Ishikawa (cell line): ENCODE results near the gene KLRF2.

Experiments
- CEBPB ChIP-seq: IDR thresholded peaks from 2 replicates; pipeline ENCODE4 v1.6.1; 2012
- CREB1 ChIP-seq: IDR thresholded peaks from 2 replicates; pipeline ENCODE4 v1.6.1; 2012; ENCODE audit warnings: low read depth
- EGR1 ChIP-seq: IDR thresholded peaks from 2 replicates; pipeline ENCODE4 v1.6.1; 2012
- EP300 ChIP-seq: IDR thresholded peaks from 2 replicates; pipeline ENCODE4 v1.6.1; 2012; ENCODE audit warnings: borderline replicate concordance
- FOXM1 ChIP-seq: IDR thresholded peaks from 2 replicates; pipeline ENCODE4 v1.6.1; 2012; ENCODE audit warnings: low read depth, borderline replicate concordance
- NFIC ChIP-seq: IDR thresholded peaks from 2 replicates; pipeline ENCODE4 v1.6.1; 2012
- RAD21 ChIP-seq: IDR thresholded peaks from 2 replicates; pipeline ENCODE4 v1.6.1; 2012; ENCODE audit warnings: low read depth
- TAF1 ChIP-seq: IDR thresholded peaks from 2 replicates; pipeline ENCODE4 v1.6.1; 2012; ENCODE audit warnings: low read depth, mild to moderate bottlenecking
- TCF12 ChIP-seq: IDR thresholded peaks from 2 replicates; pipeline ENCODE4 v1.6.1; 2012; ENCODE audit warnings: low read depth
- TEAD4 ChIP-seq: IDR thresholded peaks from 2 replicates; pipeline ENCODE4 v1.6.1; 2012
- YY1 ChIP-seq: IDR thresholded peaks from 2 replicates; pipeline ENCODE4 v1.6.1; 2012; ENCODE audit warnings: low read depth
- ZBTB7A ChIP-seq: IDR thresholded peaks from 2 replicates; pipeline ENCODE4 v1.6.1; 2012; ENCODE audit warnings: low read depth
- TF ChIP-seq, protein P1 (sequence below): IDR thresholded peaks from 2 replicates; pipeline ENCODE4 v1.6.1; 2012
- TF ChIP-seq, protein P2 (sequence below): IDR thresholded peaks from 2 replicates; pipeline ENCODE4 v1.6.1; 2012
- TF ChIP-seq, protein P3 (sequence below): IDR thresholded peaks from 2 replicates; pipeline ENCODE4 v1.6.1; 2012; ENCODE audit warnings: low read depth, mild to moderate bottlenecking

KLRF2 gene

DNA sequence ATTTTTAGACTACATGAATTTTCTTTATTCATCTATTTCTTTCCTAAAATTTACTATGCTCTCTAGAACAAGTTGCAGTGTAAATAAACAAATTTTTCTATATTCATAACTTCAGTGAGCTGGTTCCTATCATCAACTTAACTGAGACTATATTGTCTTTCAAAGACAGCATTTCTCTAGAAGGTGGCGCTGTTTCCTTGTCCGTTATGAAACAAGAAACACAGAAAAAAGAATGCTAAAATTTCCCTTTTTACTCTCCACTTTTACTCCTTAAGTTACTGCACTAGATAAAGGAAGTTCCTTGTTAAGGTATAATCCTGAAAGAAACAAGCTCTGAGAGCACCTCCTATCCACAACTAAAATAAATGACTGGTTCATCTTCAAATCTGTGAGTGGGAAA, 59.1 kb downstream of the KLRF2 start:
- TF ChIP-seq, protein P1, sequence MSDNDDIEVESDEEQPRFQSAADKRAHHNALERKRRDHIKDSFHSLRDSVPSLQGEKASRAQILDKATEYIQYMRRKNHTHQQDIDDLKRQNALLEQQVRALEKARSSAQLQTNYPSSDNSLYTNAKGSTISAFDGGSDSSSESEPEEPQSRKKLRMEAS: no peak
- TF ChIP-seq CREB1 (no peak), EP300 (no peak), NFIC (no peak), TEAD4 (no peak), YY1 (no peak), TAF1 (no peak), FOXM1 (no peak), ZBTB7A (no peak), CEBPB (no peak), TCF12 (no peak), EGR1 (no peak), RAD21 (no peak)
- TF ChIP-seq, protein P2, sequence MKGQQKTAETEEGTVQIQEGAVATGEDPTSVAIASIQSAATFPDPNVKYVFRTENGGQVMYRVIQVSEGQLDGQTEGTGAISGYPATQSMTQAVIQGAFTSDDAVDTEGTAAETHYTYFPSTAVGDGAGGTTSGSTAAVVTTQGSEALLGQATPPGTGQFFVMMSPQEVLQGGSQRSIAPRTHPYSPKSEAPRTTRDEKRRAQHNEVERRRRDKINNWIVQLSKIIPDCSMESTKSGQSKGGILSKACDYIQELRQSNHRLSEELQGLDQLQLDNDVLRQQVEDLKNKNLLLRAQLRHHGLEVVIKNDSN: no peak
- TF ChIP-seq, protein P3, sequence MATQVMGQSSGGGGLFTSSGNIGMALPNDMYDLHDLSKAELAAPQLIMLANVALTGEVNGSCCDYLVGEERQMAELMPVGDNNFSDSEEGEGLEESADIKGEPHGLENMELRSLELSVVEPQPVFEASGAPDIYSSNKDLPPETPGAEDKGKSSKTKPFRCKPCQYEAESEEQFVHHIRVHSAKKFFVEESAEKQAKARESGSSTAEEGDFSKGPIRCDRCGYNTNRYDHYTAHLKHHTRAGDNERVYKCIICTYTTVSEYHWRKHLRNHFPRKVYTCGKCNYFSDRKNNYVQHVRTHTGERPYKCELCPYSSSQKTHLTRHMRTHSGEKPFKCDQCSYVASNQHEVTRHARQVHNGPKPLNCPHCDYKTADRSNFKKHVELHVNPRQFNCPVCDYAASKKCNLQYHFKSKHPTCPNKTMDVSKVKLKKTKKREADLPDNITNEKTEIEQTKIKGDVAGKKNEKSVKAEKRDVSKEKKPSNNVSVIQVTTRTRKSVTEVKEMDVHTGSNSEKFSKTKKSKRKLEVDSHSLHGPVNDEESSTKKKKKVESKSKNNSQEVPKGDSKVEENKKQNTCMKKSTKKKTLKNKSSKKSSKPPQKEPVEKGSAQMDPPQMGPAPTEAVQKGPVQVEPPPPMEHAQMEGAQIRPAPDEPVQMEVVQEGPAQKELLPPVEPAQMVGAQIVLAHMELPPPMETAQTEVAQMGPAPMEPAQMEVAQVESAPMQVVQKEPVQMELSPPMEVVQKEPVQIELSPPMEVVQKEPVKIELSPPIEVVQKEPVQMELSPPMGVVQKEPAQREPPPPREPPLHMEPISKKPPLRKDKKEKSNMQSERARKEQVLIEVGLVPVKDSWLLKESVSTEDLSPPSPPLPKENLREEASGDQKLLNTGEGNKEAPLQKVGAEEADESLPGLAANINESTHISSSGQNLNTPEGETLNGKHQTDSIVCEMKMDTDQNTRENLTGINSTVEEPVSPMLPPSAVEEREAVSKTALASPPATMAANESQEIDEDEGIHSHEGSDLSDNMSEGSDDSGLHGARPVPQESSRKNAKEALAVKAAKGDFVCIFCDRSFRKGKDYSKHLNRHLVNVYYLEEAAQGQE: no peak

DNA sequence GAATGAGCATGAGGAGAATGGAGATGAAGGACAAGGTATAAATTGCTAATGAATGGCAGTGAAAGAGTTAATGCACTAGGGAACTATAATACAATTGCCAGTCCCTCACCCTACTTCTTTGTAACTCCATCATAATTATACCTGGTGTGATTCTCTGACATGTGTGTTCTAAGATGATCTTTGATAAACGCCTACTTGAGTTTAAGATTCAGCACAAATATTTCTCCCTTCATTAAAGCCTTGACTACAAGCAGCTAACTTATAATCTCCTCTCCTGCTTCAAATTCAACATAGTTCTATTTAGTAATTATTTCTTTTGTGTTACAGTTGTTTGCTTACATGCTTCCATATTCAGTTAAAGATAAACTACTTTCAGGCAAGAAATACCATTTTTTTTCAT, 60.5 kb downstream of the KLRF2 start:
- TF ChIP-seq CREB1 (no peak), YY1 (no peak), EGR1 (no peak), NFIC (no peak), TCF12 (no peak), RAD21 (no peak), CEBPB (no peak), TEAD4 (no peak), ZBTB7A (no peak), TAF1 (no peak), FOXM1 (no peak), EP300 (no peak)
- TF ChIP-seq, protein P3: no peak
- TF ChIP-seq, protein P2: no peak
- TF ChIP-seq, protein P1: no peak

DNA sequence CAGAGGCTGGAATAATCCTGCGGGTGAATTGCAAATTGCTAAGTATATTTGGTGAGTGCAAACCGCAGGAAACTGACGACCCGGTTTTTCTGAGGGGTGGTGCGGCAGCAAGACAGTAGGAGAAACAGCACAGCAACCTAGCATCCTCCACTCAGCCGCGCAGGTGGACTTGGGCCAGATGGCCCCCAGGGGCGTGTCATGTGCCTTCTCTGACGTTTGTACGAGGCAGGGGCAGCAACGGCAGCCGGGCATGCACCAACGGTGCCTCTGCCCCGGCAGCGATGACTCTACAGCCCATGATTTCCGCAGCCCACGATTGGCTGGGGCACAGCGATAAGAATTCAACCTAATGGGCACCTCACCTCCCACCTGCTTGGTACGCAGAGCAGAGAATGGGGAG, 62.0 kb downstream of the KLRF2 start:
- TF ChIP-seq, protein P3: no peak
- TF ChIP-seq CREB1: no peak
- no peak for TF ChIP-seq EGR1
- TF ChIP-seq TCF12: no peak
- no peak for TF ChIP-seq ZBTB7A

DNA sequence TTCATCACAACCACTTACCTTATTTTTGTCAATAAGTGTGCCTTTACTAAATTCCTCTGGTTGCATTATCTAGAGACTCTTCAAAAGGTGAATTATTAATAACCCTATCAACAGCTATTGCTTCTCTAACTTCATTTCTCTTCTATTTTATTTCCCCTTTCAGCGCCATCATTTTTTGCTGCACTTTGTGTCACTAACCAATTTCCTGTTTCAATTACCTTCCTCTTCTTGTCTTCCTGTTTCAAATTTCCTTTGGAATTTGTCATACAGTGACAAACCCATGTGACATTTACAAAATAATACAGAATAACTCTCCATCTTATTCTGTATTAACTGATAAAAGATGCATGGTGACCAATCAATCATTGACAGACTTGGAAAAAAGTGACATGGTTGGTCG, 63.1 kb downstream of the KLRF2 start:
- TF ChIP-seq, protein P3: no peak
- TF ChIP-seq, protein P2: no peak
- no peak for TF ChIP-seq TEAD4
- TF ChIP-seq RAD21: no peak
- TF ChIP-seq EGR1: no peak
- no peak for TF ChIP-seq TAF1
- no peak for TF ChIP-seq CEBPB
- TF ChIP-seq TCF12: no peak
- no peak for TF ChIP-seq YY1
- TF ChIP-seq EP300: no peak
